ENCODE data around the gene CCDC6.
A peak's percentile ranks its signal among the peaks of the same experiment; 100 is the strongest.

Gene CCDC6

GRCh38 chr10:59843748-59844147 is 62.6 kb downstream of the CCDC6 start:
- Histone ChIP-seq H3K79me2 (ENCODE audit: insufficient read depth, low read length) (peaks cover 4% of the 10 kb centered on the region; the same call in 1 of the 2 replicates), H3K9me3 (ENCODE audit: insufficient read depth, low read length) (no peaks in the 10 kb centered on the region), H2AFZ (ENCODE audit: low read depth, low read length, severe bottlenecking) (no peak overlapping the region), H3K27ac (ENCODE audit: low read depth, low read length) (no peak overlapping the region), H3K4me3 (ENCODE audit: insufficient read depth, low read length, poor library complexity, severe bottlenecking) (no peak overlapping the region), H4K20me1 (ENCODE audit: low read depth, low read length) (no peaks in the 10 kb centered on the region), H3K9ac (ENCODE audit: low read length) (no peak overlapping the region), H3K27me3 (ENCODE audit: low read length) (no peaks in the 10 kb centered on the region), H3F3A (ENCODE audit: insufficient read depth) (no peaks in the 10 kb centered on the region; the same call in 1 of the 2 replicates), H3K9me2 (replicated peaks; ENCODE audit: insufficient read depth, low read length) (no peaks in the 10 kb centered on the region), H3K36me3 (ENCODE audit: low read length) (peaks cover 9% of the 10 kb centered on the region; the same call in 1 of the 2 replicates), H3K4me2 (ENCODE audit: low read depth, low read length, poor library complexity, severe bottlenecking) (no peak overlapping the region)
- TF ChIP-seq CTCF (IDR thresholded peaks at IDR 0.05; ENCODE audit: insufficient read depth, low read length, poor library complexity, severe bottlenecking) = no peak
- no peak for TF ChIP-seq EZH2phosphoT487 (conservative IDR thresholded peaks at IDR 0.05; ENCODE audit: low read length)

GRCh38 chr10:59839576-59839975 is 66.8 kb downstream of the CCDC6 start:
- Histone ChIP-seq H3F3A (ENCODE audit: insufficient read depth) (peaks cover 23% of the 10 kb centered on the region), H3K4me3 (ENCODE audit: insufficient read depth, low read length, poor library complexity, severe bottlenecking) (no peak overlapping the region), H3K27ac (ENCODE audit: low read depth, low read length) (no peak overlapping the region), H3K36me3 (ENCODE audit: low read length) (peaks cover 5% of the 10 kb centered on the region; the same call in 1 of the 2 replicates), H3K27me3 (ENCODE audit: low read length) (no peaks in the 10 kb centered on the region), H3K9me2 (replicated peaks; ENCODE audit: insufficient read depth, low read length) (no peaks in the 10 kb centered on the region), H3K9me3 (ENCODE audit: insufficient read depth, low read length) (no peaks in the 10 kb centered on the region), H2AFZ (ENCODE audit: low read depth, low read length, severe bottlenecking) (no peak overlapping the region), H3K4me2 (ENCODE audit: low read depth, low read length, poor library complexity, severe bottlenecking) (no peak overlapping the region), H4K20me1 (ENCODE audit: low read depth, low read length) (no peaks in the 10 kb centered on the region), H3K9ac (ENCODE audit: low read length) (no peak overlapping the region), H3K79me2 (ENCODE audit: insufficient read depth, low read length) (0 out of 2 replicates have a peak, but pooled peaks cover 5% of the 10 kb centered on the region)
- no peak for TF ChIP-seq CTCF (IDR thresholded peaks at IDR 0.05; ENCODE audit: insufficient read depth, low read length, poor library complexity, severe bottlenecking)
- TF ChIP-seq EZH2phosphoT487 (conservative IDR thresholded peaks at IDR 0.05; ENCODE audit: low read length) = no peak

- peaks cover 2% of the 10 kb centered on the region; the same call in 1 of the 2 replicates for H3K36me3 ChIP-seq (ENCODE audit: low read length)
- H4K20me1 ChIP-seq (ENCODE audit: low read depth, low read length) = no peaks in the 10 kb centered on the region
- H3K9me2 ChIP-seq (replicated peaks; ENCODE audit: insufficient read depth, low read length) = no peaks in the 10 kb centered on the region
- TF ChIP-seq EZH2phosphoT487 (conservative IDR thresholded peaks at IDR 0.05; ENCODE audit: low read length) (no peak), CTCF (IDR thresholded peaks at IDR 0.05; ENCODE audit: insufficient read depth, low read length, poor library complexity, severe bottlenecking) (no peak)
- H3K27ac ChIP-seq (ENCODE audit: low read depth, low read length) = peak overlapping the region; percentile 95
- no peak overlapping the region for H3K4me2 ChIP-seq (ENCODE audit: low read depth, low read length, poor library complexity, severe bottlenecking)
- H3K9ac ChIP-seq (ENCODE audit: low read length) = no peak overlapping the region
- H3K9me3 ChIP-seq (ENCODE audit: insufficient read depth, low read length) = no peaks in the 10 kb centered on the region
- H3K27me3 ChIP-seq (ENCODE audit: low read length) = no peaks in the 10 kb centered on the region
- 0 out of 2 replicates have a peak, but pooled peaks cover 5% of the 10 kb centered on the region for H3K79me2 ChIP-seq (ENCODE audit: insufficient read depth, low read length)
- H3F3A ChIP-seq (ENCODE audit: insufficient read depth) = peaks cover 36% of the 10 kb centered on the region
- no peak overlapping the region for H2AFZ ChIP-seq (ENCODE audit: low read depth, low read length, severe bottlenecking)
- no peak overlapping the region for H3K4me3 ChIP-seq (ENCODE audit: insufficient read depth, low read length, poor library complexity, severe bottlenecking)
These were observed 68.1 kb downstream of the CCDC6 start for GRCh38 chr10:59838085-59838789.
